ENCODE data around the gene CXCL12.

DNA sequence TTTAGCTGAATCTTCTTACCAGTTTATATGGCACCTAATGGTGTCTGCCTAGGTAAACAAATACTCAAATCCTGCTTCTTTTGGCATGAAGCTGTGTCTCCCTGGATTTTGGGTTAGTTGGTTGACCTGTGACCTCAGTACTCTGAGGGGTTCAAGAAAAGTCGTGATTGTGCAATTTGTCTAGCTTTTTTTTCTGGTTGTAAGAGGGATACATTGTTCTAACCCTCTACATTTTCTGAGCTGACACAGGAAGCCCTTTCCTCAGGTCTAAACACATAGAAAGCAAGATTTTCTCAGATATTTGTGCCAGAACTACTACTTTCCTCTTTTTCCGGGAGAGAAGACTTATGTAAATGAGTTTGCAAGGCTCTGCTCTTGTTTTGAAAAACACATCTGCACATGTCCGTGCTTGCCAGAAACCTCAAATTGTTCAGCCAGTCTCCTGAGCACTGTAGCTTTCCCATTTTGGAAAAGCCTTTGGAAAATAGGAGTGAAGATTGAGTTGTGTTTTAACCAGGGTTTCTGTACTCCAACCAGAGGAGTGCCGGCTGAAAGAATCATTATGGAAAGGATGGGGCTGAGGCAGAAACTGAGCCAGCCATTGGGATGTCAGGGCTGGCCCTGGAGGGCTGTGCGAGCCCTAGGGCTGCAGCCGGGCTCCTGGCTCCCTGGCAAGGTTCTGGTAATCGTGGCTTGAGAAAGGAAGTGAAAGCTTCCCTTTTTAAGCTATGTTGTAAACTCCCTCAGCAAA lies 31.3 kb upstream of the CXCL12 start:
- no peak for TF ChIP-seq GATA2 (IDR thresholded peaks at IDR 0.05; ENCODE audit: low read depth, low read length)
- no peak for TF ChIP-seq GATA3 (IDR thresholded peaks at IDR 0.05; ENCODE audit: low read depth, low read length)
